HG03521 (cell line): Measurements from ENCODE around the gene EME2.

Experiments used
- ATAC-seq: cut with Tn5 transposase; IDR thresholded peaks from one replicate; pipeline ENCODE4 v1.9.1; 2021; ENCODE audit warnings: mild to moderate bottlenecking, moderate library complexity; ENCODE audit not compliant: unreplicated experiment

Gene EME2

DNA sequence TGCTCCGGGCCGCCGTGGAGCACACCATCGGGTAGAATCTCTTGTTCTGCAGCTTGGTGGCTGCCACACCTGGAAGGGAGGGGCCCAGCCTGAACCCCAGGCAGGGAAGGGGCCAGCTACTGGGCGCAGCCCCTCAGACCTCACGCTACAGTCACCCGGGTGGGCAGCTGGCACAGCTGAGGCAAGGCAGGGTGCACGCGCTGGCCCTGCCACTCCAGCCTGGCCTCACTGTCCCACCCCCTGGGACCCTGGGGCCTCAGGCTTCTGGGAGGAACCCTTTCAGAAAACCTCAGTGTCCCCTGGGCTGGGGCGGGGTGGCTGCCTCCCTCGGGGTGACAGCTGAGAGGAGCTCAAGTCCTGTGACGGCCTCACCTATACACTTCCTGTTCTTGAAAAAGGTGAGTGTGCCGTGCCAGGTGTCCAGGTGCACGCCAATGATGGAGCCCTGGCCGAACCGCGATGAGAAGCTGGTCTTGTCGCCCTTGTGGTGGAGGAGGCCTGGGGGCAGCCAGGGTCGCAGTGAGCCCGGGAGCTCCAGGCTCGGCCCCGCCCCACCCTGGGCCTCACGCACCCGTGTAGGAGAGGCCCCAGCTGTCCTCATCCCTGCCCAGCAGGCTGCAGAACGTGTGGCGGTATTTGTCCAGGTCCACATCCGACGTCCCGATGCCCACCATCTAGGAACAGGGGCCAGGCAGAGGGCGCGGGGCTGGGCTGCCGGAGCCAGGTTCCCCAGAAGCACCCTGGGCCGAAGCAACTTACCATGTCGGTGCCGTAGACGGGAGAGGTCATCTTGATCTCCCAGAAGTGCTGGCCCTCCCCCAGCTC lies 5.0 kb downstream of the EME2 start:
- no peak for ATAC-seq

DNA sequence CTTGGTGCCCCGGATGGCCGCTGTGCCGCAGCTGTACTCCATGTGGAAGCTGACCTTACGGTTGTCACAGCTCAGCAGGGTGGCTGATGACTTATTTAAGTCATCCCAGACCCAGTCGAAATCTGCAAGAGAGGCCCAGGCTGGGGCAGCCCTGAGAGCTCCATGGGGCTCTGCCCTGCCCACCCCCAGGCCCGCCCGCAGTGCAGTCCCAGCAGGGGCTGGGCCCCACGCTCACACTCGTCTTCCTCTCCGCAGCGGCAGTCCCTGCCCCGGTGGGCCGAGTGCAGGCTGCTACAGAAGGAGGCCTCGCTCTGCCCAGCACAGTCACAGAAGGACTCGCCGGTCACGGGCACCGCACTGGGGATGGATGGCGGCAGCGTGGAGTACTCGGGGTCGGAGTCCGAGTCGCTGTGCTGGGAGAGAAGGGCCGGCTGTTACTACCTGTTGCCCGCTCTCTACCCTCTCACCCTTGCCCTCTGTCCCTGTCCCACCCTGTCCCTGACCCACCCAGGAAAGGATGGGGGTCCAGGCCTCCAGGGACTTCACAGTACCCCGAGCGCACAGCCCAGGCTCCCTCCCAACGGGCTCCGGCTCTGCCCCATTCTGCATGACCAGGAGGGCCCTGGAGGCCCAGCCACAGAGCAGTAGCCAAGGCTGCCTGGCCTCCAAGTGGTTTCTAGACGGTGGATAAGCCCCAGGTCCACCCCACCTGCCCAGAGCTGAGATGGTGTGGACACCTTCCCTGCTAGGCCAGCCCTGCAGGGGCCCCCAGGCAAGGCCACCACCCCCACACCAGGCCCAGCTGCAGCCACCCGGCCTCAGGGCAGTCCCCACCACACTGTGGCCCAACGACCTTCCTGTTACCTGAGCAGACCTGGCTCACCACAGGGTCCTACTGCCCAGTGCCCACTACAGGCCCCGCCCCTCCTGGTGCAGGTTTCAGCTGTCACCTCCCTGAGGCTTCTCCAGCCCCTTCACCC lies 5.9 kb downstream of the EME2 start:
- no peak for ATAC-seq

DNA sequence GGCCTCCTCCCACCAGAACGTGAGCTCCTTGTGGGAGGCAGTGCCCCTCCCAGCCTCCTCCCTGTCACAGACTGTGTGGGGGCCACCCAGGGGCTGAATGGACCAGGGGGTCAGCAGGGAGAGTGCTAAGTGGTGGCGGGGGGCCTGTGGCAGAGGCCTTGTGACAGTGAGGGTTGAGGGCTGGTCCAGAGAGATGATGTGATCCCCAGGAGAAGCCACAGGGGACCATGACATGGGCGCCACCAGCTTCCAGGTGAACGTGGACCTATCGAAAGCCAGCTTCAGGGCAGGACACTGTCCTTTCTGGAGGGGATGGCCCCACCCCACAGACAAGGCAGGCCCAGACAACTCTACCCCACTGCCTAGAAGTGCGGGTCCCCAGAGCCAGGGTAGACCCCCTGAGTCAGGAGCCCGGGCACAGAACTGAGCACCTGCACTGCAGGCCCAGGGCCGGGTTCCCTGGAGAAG lies 6.7 kb downstream of the EME2 start:
- no peak for ATAC-seq

DNA sequence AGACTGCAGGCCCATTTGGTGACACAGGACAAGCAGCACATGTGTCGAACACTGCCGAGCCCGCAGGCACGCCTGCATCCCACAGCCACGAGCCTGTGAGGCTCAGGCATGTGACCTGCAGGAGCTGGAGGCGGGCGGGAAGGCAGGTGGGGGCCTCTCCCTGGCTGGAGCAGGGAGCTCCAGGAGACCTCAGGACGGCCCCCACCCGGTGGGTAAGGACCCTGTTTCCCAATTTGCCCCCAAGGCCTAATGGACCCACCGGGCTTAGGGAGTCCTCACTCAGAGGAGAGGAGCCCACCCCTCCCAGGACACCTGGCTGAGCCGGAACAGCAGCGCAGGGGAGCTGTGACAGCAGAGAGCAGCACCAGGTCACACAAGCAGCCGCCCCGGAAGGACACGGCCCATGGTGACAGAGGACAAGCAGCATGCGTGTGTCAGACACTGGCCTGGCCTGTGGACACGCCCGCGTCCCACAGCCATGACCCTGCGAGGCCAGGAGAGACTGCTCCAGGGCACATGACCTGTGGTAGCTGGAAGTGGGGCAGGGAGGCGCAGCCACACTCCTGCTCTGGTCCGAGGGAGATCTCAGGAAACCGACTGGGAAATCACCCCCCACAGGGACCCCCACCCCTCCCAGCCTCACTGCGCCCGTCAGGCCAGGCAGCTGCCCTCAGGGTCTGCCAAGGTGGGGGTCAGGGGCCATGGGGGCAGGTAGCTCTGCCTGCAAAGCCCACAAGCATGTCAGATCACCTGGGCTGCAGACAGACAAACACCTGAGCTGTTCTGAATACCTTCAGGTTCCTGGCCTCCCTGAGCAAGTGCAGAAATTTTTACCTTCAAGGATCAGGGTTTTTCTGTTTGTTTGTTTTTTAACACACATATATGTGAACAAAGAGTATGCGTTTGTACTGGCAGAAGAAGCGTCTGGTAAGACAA lies 7.4 kb downstream of the EME2 start:
- ATAC-seq = no peak

DNA sequence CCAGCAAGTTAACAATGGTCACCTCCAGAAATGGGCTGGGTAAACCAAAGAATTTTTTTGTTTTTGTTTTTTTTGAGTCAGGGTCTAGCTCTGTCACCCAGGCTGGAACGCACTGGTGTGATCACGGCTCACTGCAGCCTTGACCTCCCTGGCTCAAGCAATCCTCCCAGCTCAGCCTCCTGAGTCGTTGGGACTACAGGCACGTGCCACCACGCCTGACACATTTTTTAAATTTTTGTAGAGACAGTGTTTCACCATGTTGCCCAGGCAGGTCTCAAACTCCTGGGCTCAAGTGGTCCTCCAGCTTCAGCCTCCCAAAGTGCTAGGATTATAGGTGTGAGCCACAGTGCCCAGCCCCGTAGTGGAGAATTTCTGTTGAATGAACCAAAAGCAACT lies 8.1 kb downstream of the EME2 start:
- ATAC-seq = no peak

DNA sequence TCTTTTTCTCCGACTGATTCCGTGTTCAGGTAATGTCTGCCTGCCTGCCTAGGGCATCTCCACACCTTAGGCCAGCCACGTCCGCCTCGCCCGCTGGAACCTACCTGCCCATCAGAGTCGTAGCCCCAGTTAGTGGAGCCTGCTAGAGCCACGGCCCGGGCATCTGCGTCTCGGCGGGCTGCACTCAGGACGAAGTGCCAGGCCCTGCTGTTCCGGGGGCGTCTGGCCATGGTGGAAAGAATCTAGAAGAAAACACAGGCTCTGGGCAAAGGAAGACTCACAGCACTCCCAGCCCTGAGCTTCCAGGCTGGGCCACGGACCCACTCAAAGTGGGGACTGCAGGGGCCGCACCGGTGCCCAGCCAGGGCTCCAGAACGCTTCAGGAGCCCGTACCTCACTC lies 8.6 kb downstream of the EME2 start:
- ATAC-seq = no peak

DNA sequence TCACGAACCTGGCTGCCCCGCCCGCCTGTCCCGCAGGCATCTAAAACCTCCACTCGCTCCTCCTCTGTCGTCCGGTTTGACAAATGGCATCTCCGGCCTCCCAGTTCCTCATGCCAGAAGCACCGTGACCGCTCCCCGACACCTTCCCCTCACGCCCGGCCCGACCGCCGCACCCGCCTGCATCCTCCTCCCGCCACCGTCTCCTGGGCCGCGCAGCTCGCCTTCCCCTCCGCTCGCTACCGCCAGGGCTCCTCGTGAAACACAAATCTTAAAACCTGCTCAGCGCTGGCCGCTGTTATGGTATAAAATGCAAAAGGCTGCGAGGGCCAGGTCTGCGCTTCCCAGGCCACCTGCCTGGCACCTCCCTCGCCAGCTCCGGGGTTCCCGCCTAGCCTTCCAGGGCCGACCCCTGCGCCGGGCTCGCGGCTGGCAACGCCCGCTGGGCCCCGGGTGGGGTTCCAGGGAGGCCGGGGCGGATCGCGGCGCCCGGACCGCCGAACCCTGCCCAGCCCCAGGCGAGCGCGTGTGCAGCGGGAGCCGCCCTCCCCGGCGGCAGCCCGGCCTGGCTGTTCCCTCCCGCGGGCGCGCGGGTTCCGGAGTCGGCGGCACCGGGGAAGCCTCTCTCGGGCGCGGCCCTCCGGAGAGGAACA lies 9.3 kb downstream of the EME2 start:
- no peak for ATAC-seq

DNA sequence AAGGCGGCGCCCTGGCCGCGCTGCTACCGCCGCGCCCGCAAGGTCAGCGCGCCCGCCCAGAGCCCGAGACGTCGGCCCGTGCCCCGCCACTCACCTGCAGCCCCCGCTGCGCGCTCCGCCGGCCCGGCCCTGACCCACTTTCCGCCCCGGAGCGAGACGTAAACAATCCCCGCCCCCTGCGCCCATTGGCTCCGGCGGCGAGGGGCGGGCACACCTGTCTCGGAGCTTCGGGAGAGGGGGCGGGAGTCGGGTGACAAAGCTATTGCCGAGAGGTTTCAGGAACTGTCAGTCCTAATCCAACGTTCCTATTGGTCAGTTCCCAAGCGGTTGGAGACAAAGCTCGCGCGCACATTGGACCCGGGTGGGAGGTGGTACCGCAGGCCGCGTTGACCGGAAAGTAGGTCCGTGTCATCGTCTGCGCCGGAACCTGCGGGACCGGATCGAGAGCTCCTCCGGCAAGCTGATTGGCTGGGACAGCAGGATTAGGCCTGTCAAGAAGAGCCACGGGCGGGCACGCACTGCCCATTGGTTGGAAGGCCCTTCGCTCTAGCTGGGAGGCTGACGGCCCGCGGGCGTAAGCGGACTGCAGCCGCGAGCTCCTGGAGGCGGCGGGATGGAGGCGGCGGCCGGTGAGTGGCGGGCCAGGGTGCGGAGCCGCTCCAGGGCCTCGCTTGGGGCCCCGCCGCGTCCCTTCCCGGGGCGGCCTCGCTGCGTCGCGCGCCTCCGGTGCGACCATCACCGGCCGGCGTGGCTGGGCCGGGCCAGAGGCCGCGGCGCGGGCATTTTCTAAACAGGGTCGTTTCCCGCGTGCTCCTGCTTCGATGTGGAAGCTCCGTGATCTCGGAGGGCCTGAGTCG lies 10.0 kb downstream of the EME2 start, which contains the start of the genes NUBP2 and SPSB3:
NUBP2 (plus strand) TSS at position 553 of the 857 bp plus-strand sequence; CDS start at position 614, 61 bp downstream.
SPSB3 (minus strand) TSS at position 164 of the 857 bp plus-strand sequence. CDS start 1,088 bp downstream, outside the sequence.
- peak; percentile 87 for ATAC-seq

DNA sequence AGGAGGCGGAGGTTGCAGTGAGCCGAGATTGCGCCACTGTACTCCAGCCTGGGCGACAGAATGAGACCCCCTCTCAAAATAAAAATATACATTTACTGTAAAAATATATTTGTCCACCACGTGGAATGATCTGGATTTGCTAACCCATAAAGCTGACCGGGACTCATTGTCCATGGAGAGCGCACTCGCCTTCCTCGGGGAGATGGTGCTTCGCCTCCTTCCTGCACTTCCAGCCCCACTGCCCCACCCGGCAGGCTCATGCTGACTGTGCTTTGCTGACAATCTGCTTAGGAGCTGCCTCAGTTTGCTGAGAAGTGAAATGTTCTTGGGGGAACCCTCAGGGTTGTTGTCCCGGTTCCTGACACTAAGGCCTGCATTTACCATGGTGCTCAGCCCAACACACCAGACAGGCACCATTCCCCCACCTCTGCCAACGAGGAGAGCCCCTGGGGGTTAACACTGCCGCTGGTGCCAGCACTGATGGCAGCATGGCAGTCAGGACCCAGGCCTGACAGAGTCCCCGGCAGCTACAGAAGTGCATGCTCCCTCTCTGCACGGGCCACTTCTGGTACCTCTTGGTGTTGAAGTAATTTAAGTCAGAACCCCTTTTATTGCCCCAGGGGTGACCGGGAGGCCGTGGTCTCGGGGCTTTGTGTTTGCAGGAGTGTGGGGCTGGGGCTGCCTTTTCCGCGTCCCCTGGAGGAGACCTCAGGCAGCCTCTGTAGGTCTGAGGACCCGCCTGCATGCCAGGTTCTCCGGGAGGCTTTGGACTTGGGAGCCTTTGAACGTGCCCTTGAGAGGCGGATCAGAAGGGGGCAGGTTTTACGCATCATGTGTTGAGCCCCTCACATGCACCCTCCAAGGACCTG lies 12.6 kb downstream of the EME2 start:
- ATAC-seq = no peak

DNA sequence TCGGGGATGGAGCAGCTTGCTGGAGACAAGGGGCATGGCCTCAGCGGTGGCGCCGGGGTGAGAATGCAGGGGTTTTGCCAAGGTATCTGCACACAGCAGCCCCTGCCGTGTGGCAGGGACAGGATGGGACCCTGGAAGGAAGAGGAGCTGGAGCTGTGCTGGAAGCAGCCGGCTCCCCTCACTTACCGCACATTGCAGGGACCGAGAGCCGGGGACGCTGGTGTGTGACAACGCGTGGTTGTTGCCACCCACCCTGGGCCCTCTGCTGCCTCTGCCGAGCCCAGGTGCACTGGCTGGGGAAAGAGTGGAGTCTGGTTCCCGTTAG lies 13.2 kb downstream of the EME2 start:
- no peak for ATAC-seq

DNA sequence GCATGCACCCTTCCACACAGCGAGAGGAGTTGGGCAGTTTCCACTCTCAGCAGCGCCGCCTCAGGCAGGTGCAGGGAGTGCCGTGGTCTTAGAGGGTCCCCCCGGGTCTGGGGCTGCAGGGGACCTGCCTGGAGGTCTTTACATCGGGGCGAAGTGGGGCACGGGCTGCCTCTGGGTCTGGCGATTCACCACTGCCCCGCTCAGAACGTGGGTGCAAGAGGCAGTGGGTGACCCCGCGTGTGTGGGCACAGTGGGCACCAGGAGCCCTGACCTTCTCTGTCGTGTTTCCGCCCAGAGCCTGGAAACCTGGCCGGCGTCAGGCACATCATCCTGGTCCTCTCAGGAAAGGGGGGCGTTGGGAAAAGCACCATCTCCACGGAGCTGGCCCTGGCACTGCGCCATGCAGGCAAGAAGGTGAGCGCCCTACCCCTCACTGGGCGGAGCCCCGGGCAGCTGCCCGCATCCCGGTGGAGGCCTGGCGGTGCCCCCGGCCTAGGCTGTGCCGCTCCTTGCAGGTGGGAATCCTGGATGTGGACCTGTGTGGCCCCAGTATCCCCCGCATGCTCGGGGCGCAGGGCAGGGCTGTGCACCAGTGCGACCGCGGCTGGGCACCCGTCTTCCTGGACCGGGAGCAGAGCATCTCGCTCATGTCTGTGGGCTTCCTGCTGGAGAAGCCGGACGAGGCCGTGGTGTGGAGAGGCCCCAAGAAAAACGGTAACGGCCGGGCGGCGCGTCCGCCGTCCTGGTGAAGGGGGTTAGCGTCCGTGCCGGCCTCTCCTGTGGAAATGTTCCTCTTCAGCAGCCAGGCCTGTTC lies 13.8 kb downstream of the EME2 start:
- no peak for ATAC-seq

DNA sequence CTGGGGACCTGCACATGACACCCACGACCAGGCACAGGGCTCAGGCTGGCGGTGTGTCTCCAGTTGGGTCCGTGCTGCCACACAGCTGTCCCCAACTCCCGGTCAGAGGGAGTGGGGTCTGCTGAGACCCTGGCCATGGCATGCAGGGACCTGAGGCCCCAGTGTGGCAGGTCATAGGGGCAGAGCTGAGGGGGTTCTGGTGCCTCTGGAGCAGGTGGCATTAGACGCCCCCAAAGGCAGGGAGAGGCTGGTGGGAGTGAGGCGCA lies 14.4 kb downstream of the EME2 start:
- ATAC-seq = no peak

DNA sequence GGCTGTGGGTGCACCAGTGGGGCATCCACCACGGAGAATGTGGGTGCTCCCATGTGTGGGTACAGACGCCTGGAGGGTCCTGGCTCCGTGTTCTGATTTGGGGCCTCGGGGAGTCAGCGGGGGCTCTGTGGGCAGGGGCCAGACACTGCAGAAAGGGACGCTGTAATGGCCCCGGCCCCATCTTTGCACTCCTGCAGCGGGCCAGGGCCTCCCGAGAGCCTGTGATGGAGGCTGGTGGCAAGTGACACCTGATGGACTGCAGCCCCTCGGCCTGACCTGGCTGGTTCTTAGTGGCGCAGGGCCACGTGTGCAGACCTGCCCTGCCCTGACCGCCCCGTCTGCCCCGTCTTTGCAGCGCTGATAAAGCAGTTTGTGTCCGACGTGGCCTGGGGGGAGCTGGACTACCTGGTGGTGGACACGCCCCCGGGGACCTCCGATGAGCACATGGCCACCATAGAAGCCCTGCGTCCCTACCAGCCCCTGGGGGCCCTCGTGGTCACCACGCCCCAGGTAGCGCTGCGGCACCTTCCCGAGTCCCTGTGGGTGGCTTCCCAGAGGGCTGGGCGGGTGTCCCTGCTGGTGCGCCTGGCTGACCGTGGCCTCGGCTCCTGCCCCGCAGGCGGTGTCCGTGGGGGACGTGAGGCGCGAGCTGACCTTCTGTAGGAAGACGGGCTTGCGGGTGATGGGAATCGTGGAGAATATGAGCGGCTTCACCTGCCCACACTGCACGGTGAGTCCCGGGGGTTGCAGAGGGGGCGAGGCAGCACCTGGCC lies 14.9 kb downstream of the EME2 start:
- ATAC-seq = no peak

DNA sequence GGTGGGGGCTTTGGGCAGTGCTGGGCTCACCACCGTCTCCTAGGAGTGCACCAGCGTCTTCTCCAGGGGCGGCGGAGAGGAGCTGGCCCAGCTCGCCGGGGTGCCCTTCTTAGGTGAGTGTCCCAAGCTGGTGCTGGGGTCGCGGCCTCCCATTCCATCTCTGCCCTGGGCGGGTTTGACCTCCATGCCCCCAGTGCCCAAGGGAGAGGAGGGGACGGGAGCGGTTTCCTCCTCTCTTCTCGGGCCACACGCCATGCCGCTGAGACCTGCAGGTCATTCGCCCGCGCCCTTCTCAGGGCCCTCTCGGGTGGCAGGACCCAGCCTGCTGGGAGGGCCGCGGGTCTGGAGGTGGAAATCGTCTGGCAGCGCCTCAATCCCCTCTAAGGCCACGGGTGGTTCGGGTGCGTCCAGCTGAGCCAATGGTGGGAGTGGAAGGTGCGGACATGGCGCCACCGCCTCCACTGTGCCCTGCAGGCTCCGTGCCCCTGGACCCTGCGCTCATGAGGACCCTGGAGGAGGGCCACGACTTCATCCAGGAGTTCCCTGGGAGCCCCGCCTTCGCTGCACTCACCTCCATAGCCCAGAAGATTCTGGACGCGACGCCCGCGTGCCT lies 15.6 kb downstream of the EME2 start:
- ATAC-seq = no peak

DNA sequence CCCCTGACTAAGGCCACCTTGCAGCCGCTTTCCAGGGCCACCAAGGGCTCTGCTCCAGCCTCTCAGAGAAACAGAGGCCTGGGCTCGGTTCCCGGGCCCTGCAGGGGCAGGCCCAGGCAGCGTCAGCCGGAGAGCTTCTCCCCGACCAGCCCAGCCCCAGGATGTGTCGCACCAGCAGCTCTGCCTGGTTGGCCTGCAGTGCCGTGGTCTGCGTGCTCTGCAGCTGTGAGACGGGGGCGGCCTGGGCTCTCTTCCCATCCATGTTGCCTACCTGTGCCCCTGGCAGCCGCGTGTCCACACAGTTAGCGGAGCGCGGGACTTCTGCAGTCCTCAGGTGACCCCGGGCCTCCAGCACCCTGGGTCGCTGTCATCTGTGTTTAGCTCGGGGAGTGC lies 16.1 kb downstream of the EME2 start:
- no peak for ATAC-seq

DNA sequence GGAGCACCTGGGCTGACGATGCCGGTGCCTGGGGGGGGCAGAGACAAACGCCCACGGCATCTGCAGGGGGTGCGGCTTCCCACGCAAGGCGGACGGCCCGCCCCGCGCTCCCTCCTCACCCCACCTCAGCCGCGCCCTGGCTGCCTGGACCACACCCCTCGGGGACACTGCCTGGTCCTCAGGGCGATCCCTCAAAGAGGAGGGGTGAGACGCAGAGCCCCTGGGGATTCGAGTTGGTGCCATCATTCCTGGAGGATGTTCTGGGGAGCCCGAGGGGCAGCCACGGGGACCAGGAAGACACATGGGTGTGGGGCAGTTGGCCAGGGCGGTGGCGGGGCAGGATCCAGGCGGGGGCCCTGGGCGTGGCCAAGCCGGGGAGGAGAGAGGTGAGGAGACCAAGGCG lies 17.0 kb downstream of the EME2 start:
- ATAC-seq = no peak

DNA sequence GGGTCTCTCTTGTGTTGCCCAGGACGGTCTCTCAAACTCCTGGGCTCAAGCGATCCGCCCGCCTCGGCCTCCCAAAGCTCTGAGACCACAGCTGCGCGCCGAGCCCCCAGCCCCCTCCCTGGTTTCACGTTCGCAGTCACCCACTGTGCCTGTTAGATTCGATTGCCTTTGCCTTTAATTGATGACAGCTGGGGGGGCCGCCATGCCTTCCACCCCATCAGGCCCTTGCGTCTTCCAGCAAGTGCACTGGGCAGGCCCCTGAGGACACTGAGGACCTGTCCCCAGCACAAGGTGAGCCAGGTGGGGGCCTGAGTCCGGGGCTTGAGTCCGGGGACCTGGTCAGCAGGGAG lies 17.6 kb downstream of the EME2 start:
- ATAC-seq = no peak
